HUES6 (cell line): ENCODE results near the gene ADCK1.

ENCODE experiments used
- H3K27ac ChIP-seq: 2 replicates; pipeline ENCODE4 v1.7.0; 2013; ENCODE audit warnings: low read depth, mild to moderate bottlenecking, low read length, inconsistent platforms
- H3K27me3 ChIP-seq: 2 replicates; pipeline ENCODE4 v1.6.1; 2013; ENCODE audit warnings: low read length; ENCODE audit not compliant: control insufficient read depth, insufficient read depth
- H3K36me3 ChIP-seq: 2 replicates; pipeline ENCODE4 v1.6.1; 2013; ENCODE audit warnings: low read length; ENCODE audit not compliant: control insufficient read depth, insufficient read depth
- H3K4me1 ChIP-seq: 2 replicates; pipeline ENCODE4 v1.6.1; 2013; ENCODE audit warnings: low read length; ENCODE audit not compliant: control insufficient read depth, insufficient read depth
- H3K4me3 ChIP-seq: 2 replicates; pipeline ENCODE4 v1.5.1; 2013; ENCODE audit warnings: low read depth, low read length
- H3K9ac ChIP-seq: one replicate; pipeline ENCODE4 v1.6.1; 2013; ENCODE audit warnings: mild to moderate bottlenecking, low read length
- H3K9me3 ChIP-seq: 2 replicates; pipeline ENCODE4 v1.6.1; 2013; ENCODE audit warnings: low read depth, low read length; ENCODE audit not compliant: control insufficient read depth, insufficient read depth

Gene ADCK1

GRCh38 chr14:77866932-77867331, 67.0 kb downstream of the ADCK1 start:
- Histone ChIP-seq H3K9ac (no peak overlapping the region), H3K4me1 (no peaks in the 10 kb centered on the region; the same call in 1 of the 2 replicates), H3K4me3 (no peak overlapping the region), H3K27me3 (no peaks in the 10 kb centered on the region), H3K27ac (no peak overlapping the region), H3K36me3 (no peaks in the 10 kb centered on the region), H3K9me3 (no peaks in the 10 kb centered on the region)

- Histone ChIP-seq H3K27ac (no peak overlapping the region), H3K36me3 (no peaks in the 10 kb centered on the region)
Observed at GRCh38 chr14:77867476-77867875, 67.6 kb downstream of the ADCK1 start.

GRCh38 chr14:77868552-77869285, 68.8 kb downstream of the ADCK1 start:
- H3K9ac ChIP-seq, result no peak overlapping the region

More at GRCh38 chr14:77867476-77867875, 67.6 kb downstream of the ADCK1 start:
- no peaks in the 10 kb centered on the region; the same call in 1 of the 2 replicates for H3K4me1 ChIP-seq
- H3K9me3 ChIP-seq, result no peaks in the 10 kb centered on the region
- H3K9ac ChIP-seq, result no peak overlapping the region
- H3K27me3 ChIP-seq, result no peaks in the 10 kb centered on the region
- no peak overlapping the region for H3K4me3 ChIP-seq

GRCh38 chr14:77869340-77869739, 69.4 kb downstream of the ADCK1 start:
- peaks cover 4% of the 10 kb centered on the region; the same call in 1 of the 2 replicates for H3K9me3 ChIP-seq
- no peaks in the 10 kb centered on the region for H3K36me3 ChIP-seq
- no peak overlapping the region for H3K9ac ChIP-seq
- no peak overlapping the region for H3K4me3 ChIP-seq
- H3K27ac ChIP-seq, result no peak overlapping the region
- H3K4me1 ChIP-seq, result no peaks in the 10 kb centered on the region; the same call in 1 of the 2 replicates
- H3K27me3 ChIP-seq, result no peaks in the 10 kb centered on the region

More at GRCh38 chr14:77868552-77869285, 68.8 kb downstream of the ADCK1 start:
- Histone ChIP-seq H3K36me3 (no peaks in the 10 kb centered on the region), H3K27me3 (no peaks in the 10 kb centered on the region), H3K4me1 (no peaks in the 10 kb centered on the region; the same call in 1 of the 2 replicates), H3K27ac (no peak overlapping the region), H3K4me3 (no peak overlapping the region), H3K9me3 (peaks cover 4% of the 10 kb centered on the region; the same call in 1 of the 2 replicates)

- H3K9ac ChIP-seq, result no peak overlapping the region
- no peak overlapping the region for H3K4me3 ChIP-seq
- no peaks in the 10 kb centered on the region for H3K36me3 ChIP-seq
- H3K27ac ChIP-seq, result no peak overlapping the region
- no peaks in the 10 kb centered on the region for H3K27me3 ChIP-seq
- no peaks in the 10 kb centered on the region; the same call in 1 of the 2 replicates for H3K4me1 ChIP-seq
- peaks cover 4% of the 10 kb centered on the region; the same call in 1 of the 2 replicates for H3K9me3 ChIP-seq
Observed at GRCh38 chr14:77870646-77871045, 70.7 kb downstream of the ADCK1 start.

GRCh38 chr14:77872152-77872551, 72.2 kb downstream of the ADCK1 start:
- H3K27ac ChIP-seq, result no peak overlapping the region
- H3K27me3 ChIP-seq, result no peaks in the 10 kb centered on the region
- H3K36me3 ChIP-seq, result no peaks in the 10 kb centered on the region
- H3K9ac ChIP-seq, result no peak overlapping the region
- H3K4me1 ChIP-seq, result no peaks in the 10 kb centered on the region; the same call in 1 of the 2 replicates
- H3K4me3 ChIP-seq, result no peak overlapping the region
- peaks cover 4% of the 10 kb centered on the region; the same call in 1 of the 2 replicates for H3K9me3 ChIP-seq

- H3K27me3 ChIP-seq, result no peaks in the 10 kb centered on the region
- H3K4me3 ChIP-seq, result no peak overlapping the region
- H3K4me1 ChIP-seq, result no peaks in the 10 kb centered on the region; the same call in 1 of the 2 replicates
- peaks cover 4% of the 10 kb centered on the region; the same call in 1 of the 2 replicates for H3K9me3 ChIP-seq
- H3K36me3 ChIP-seq, result no peaks in the 10 kb centered on the region
- no peak overlapping the region for H3K27ac ChIP-seq
- H3K9ac ChIP-seq, result no peak overlapping the region
Observed at GRCh38 chr14:77872983-77873382, 73.1 kb downstream of the ADCK1 start.

GRCh38 chr14:77878783-77879182, 78.9 kb downstream of the ADCK1 start:
- Histone ChIP-seq H3K27me3 (no peaks in the 10 kb centered on the region), H3K27ac (no peak overlapping the region), H3K4me3 (no peak overlapping the region), H3K4me1 (peaks cover 5% of the 10 kb centered on the region; the same call in 1 of the 2 replicates), H3K9ac (no peak overlapping the region), H3K36me3 (no peaks in the 10 kb centered on the region), H3K9me3 (no peaks in the 10 kb centered on the region)

- no peaks in the 10 kb centered on the region for H3K27me3 ChIP-seq
- H3K4me3 ChIP-seq, result no peak overlapping the region
- no peaks in the 10 kb centered on the region for H3K9me3 ChIP-seq
- H3K4me1 ChIP-seq, result peaks cover 8% of the 10 kb centered on the region; the same call in 1 of the 2 replicates
- no peak overlapping the region for H3K27ac ChIP-seq
- no peak overlapping the region for H3K9ac ChIP-seq
- H3K36me3 ChIP-seq, result no peaks in the 10 kb centered on the region
Observed at GRCh38 chr14:77880056-77880455, 80.1 kb downstream of the ADCK1 start.

GRCh38 chr14:77882098-77882497, 82.2 kb downstream of the ADCK1 start:
- Histone ChIP-seq H3K9me3 (no peaks in the 10 kb centered on the region), H3K27ac (no peak overlapping the region), H3K4me3 (no peak overlapping the region), H3K27me3 (no peaks in the 10 kb centered on the region), H3K4me1 (peaks cover 8% of the 10 kb centered on the region; the same call in 1 of the 2 replicates), H3K9ac (no peak overlapping the region), H3K36me3 (no peaks in the 10 kb centered on the region)

- Histone ChIP-seq H3K9me3 (no peaks in the 10 kb centered on the region), H3K4me3 (no peak overlapping the region), H3K36me3 (no peaks in the 10 kb centered on the region)
Observed at GRCh38 chr14:77882636-77883035, 82.7 kb downstream of the ADCK1 start.

More at GRCh38 chr14:77882636-77883035, 82.7 kb downstream of the ADCK1 start:
- Histone ChIP-seq H3K27ac (no peak overlapping the region), H3K9ac (no peak overlapping the region), H3K27me3 (no peaks in the 10 kb centered on the region), H3K4me1 (peaks cover 8% of the 10 kb centered on the region; the same call in 1 of the 2 replicates)
